HCT116 (cell line): ENCODE results near the gene LCT.

Source experiments
- CEBPB ChIP-seq: IDR thresholded peaks from 2 replicates; pipeline ENCODE4 v1.6.1; 2012; ENCODE audit warnings: low read depth
- CTCF ChIP-seq, 3 experiments: fragments of 200-600 bp in 1 of 3; sonication (generic) in 1 of 3; IDR thresholded peaks in 2 of 3; conservative IDR thresholded peaks in 1 of 3; 2 replicates each; pipeline ENCODE4 v1.5.1; 2012 to 2017; ENCODE audit warnings: low read depth in 2 of 3, low read length in 2 of 3, antibody characterized with exemption in 1 of 3, borderline replicate concordance in 1 of 3, control low read depth in 1 of 3, mild to moderate bottlenecking in 1 of 3, mixed read lengths in 1 of 3, mixed run types in 1 of 3, moderate library complexity in 1 of 3; ENCODE audit not compliant: insufficient read depth in 1 of 3
- ELF1 ChIP-seq: IDR thresholded peaks from 2 replicates; pipeline ENCODE4 v1.6.1; 2012; ENCODE audit warnings: low read depth, borderline replicate concordance
- EZH2 ChIP-seq: fragments of 200-600 bp; sonication (generic); IDR thresholded peaks from 2 replicates; pipeline ENCODE4 v1.6.1; 2017; ENCODE audit warnings: antibody characterized with exemption, mixed run types
- EZH2phosphoT487 ChIP-seq: fragments of 200-600 bp; IDR thresholded peaks from 2 replicates; pipeline ENCODE4 v1.6.1; 2018; ENCODE audit warnings: antibody characterized with exemption, borderline replicate concordance
- JUND ChIP-seq: IDR thresholded peaks from 2 replicates; pipeline ENCODE4 v1.6.1; 2012
- MAX ChIP-seq: IDR thresholded peaks from 2 replicates; pipeline ENCODE4 v1.6.1; 2012
- POLR2A ChIP-seq: IDR thresholded peaks from 2 replicates; pipeline ENCODE4 v1.7.0; 2011; ENCODE audit warnings: borderline replicate concordance; ENCODE audit not compliant: insufficient read depth, insufficient read length; ENCODE audit errors: extremely low read depth
- POLR2AphosphoS5 ChIP-seq: IDR thresholded peaks from 2 replicates; pipeline ENCODE4 v1.6.1; 2011; ENCODE audit warnings: mild to moderate bottlenecking, low read depth, low read length, moderate library complexity
- RAD21 ChIP-seq: IDR thresholded peaks from 2 replicates; pipeline ENCODE4 v1.6.1; 2012; ENCODE audit warnings: low read depth, mild to moderate bottlenecking
- SIN3A ChIP-seq: IDR thresholded peaks from 2 replicates; pipeline ENCODE4 v1.6.1; 2012; ENCODE audit warnings: low read depth
- SRF ChIP-seq: IDR thresholded peaks from 2 replicates; pipeline ENCODE4 v1.6.1; 2012; ENCODE audit warnings: low read depth
- TCF7L2 ChIP-seq: IDR thresholded peaks from 2 replicates; pipeline ENCODE4 v1.7.0; 2011; ENCODE audit warnings: borderline replicate concordance, inconsistent platforms; ENCODE audit not compliant: insufficient read depth, insufficient read length; ENCODE audit errors: extremely low read depth
- ZBTB33 ChIP-seq: IDR thresholded peaks from 2 replicates; pipeline ENCODE4 v1.6.1; 2011; ENCODE audit warnings: mild to moderate bottlenecking, low read length, moderate library complexity; ENCODE audit not compliant: insufficient replicate concordance; ENCODE audit errors: extremely low read depth

DNA sequence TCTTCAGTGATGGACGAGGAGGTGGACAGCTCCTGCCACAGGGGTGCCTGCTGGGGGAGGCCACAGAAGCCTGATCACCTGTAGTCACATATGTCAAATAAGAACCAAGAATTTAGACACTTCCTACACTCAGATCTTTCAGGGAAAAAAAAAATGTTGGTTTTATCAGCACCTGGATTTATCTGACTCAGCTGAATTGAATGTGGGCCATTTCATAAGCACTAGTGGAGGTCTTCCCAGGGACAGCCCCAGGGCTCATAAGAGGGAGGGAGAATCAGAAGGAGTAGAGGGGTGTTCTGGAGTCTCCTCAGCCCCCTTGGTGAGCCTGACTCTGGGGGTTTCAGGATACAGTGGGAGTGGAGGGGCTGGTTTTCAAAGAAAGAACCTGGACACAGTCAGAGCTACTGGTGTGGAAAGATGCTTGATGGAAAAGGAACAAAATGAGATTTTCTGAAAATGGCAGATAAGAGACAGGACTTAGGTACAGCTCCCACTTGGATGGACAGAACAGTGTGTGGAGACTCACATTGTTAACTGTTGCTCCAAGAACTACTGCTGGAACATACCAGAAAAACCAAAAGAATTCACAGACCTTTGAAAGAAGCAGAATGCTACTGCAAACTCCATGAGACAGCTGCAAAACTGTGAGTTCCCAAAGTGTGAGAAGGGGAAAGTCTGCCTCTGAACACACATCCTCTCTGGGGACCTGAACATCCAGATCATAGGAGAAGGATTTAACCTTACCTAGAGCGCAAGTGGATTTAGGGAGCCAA, 45.4 kb downstream of the LCT start:
- TF ChIP-seq CTCF (IDR thresholded peaks at IDR 0.05 in 2 of 3, conservative IDR thresholded peaks at IDR 0.05 in 1 of 3; ENCODE audit: borderline replicate concordance in 1 of 3, insufficient read depth in 1 of 3, low read depth in 2 of 3, low read length in 2 of 3) = no peak
- no peak for TF ChIP-seq POLR2A
- TF ChIP-seq JUND = no peak
- no peak for TF ChIP-seq POLR2AphosphoS5
- TF ChIP-seq CEBPB = no peak
- no peak for TF ChIP-seq EZH2phosphoT487
- no peak for TF ChIP-seq EZH2
- TF ChIP-seq SIN3A = no peak
- no peak for TF ChIP-seq MAX
- no peak for TF ChIP-seq ZBTB33
- no peak for TF ChIP-seq RAD21
- no peak for TF ChIP-seq SRF
- TF ChIP-seq ELF1 = no peak
- TF ChIP-seq TCF7L2 = no peak
